K562 (cell line): ENCODE results near the gene LRRC26. TPM values are rescaled to one million over a fixed set of nuclear protein-coding genes. Genes with fewer than 3 reads are reported as not detected.

Experiments used
- ATAC-seq: fragments of 200-7000 bp; cut with Tn5 transposase; 3 replicates; pipeline ENCODE4 v1.9.1; 2020; ENCODE audit warnings: moderate library complexity
- BruUV-seq: library from RNA; stranded (reverse); fragments of 400-500 nt; replicated peaks from 2 replicates; lab custom pipeline; 2021; lab: Mats Ljungman, UMichigan
- CTCF ChIA-PET: fragments of 300-600 bp; formaldehyde crosslinking; extraction: SDS; loops from one replicate; lab custom pipeline; 2021; ENCODE audit warnings: low intra/inter-chr PET ratio; lab: Yijun Ruan, JAX
- POLR2A ChIA-PET: fragments of 300-600, 350-650 bp; sonication (Branson Sonifier 250); formaldehyde crosslinking; extraction: SDS; loops from one replicate; lab custom pipeline; 2021; ENCODE audit warnings: antibody characterized with exemption, inconsistent platforms; lab: Yijun Ruan, JAX
- DNase-seq, 4 experiments: peaks; one replicate each; pipeline versions ENCODE4 v3.0.0 to v3.0.0-alpha.2; 2011 to 2018; ENCODE audit warnings: low spot score in 3 of 4, mixed read lengths in 3 of 4; ENCODE audit errors: extremely low read depth in 1 of 4
- FAIRE-seq: peaks from 2 replicates; lab custom pipeline; 2011; peaks lifted over from hg19 to GRCh38; lab: Jason Lieb, UNC
- H2AFZ ChIP-seq: 2 replicates; pipeline ENCODE4 v1.6.0; 2011; ENCODE audit warnings: low read depth, low read length, control low read depth, inconsistent platforms
- H3K27ac ChIP-seq: fragments of 200-600 bp; 3 replicates; pipeline ENCODE4 v1.8.0; 2011; ENCODE audit warnings: low read depth, mild to moderate bottlenecking, control low read depth, inconsistent platforms, low read length, moderate library complexity, mixed read lengths; ENCODE audit errors: extremely low read depth
- H3K27me3 ChIP-seq, 2 experiments: fragments of 300-600 bp in 1 of 2; 2 replicates in 1 of 2; 3 replicates in 1 of 2; pipeline versions ENCODE4 v1.6.0 to v1.8.0; 2011; ENCODE audit warnings: inconsistent platforms in 2 of 2, low read length in 2 of 2, mild to moderate bottlenecking in 1 of 2, mixed read lengths in 1 of 2, moderate library complexity in 1 of 2; ENCODE audit not compliant: control insufficient read depth in 2 of 2, insufficient read depth in 2 of 2
- H3K36me3 ChIP-seq: fragments of 300-600 bp; 3 replicates; pipeline ENCODE4 v1.8.0; 2011; ENCODE audit warnings: mild to moderate bottlenecking, low read length, inconsistent platforms; ENCODE audit not compliant: control insufficient read depth, insufficient read depth
- H3K4me1 ChIP-seq, 2 experiments: fragments of 200-600 bp in 1 of 2; replicated peaks in 1 of 2; 2 replicates in 1 of 2; 3 replicates in 1 of 2; pipeline versions ENCODE4 v1.5.1 to v1.8.0; 2011; ENCODE audit warnings: inconsistent platforms in 2 of 2, low read length in 2 of 2, mild to moderate bottlenecking in 1 of 2, mixed read lengths in 1 of 2, moderate library complexity in 1 of 2; ENCODE audit not compliant: control insufficient read depth in 2 of 2, insufficient read depth in 2 of 2
- H3K4me2 ChIP-seq: 2 replicates; pipeline ENCODE4 v1.6.1; 2011; ENCODE audit warnings: low read length, control low read depth, inconsistent platforms, mixed read lengths; ENCODE audit not compliant: insufficient read depth
- H3K4me3 ChIP-seq: fragments of 200-600 bp; sonication (generic), shearing (Covaris generic); 2 replicates; pipeline ENCODE4 v1.5.1; 2016; ENCODE audit warnings: control low read depth, inconsistent platforms
- H3K79me2 ChIP-seq: fragments of 200-600 bp; 3 replicates; pipeline ENCODE4 v1.8.0; 2011; ENCODE audit warnings: low read length, inconsistent platforms; ENCODE audit not compliant: control insufficient read depth, insufficient read depth
- H3K9ac ChIP-seq, 2 experiments: 2 replicates each; pipeline versions ENCODE4 v1.6.0 to v1.6.1; 2011; ENCODE audit warnings: low read depth in 2 of 2, low read length in 2 of 2, control low read depth in 1 of 2, inconsistent platforms in 1 of 2, mild to moderate bottlenecking in 1 of 2, mixed read lengths in 1 of 2; ENCODE audit not compliant: insufficient read depth in 1 of 2
- H3K9me1 ChIP-seq: one replicate; pipeline ENCODE4 v1.6.0; 2011; ENCODE audit warnings: inconsistent platforms, mild to moderate bottlenecking, low read length, moderate library complexity; ENCODE audit not compliant: control insufficient read depth, insufficient read depth
- H3K9me3 ChIP-seq: replicated peaks from 2 replicates; pipeline ENCODE4 v1.5.1; 2011; ENCODE audit warnings: low read depth, low read length, inconsistent platforms; ENCODE audit not compliant: control insufficient read depth, insufficient read depth
- H4K20me1 ChIP-seq: replicated peaks from 2 replicates; pipeline ENCODE4 v1.6.1; 2011; ENCODE audit warnings: low read length, inconsistent platforms, mixed read lengths; ENCODE audit not compliant: control insufficient read depth, insufficient read depth
- BRF1 ChIP-seq: IDR thresholded peaks from 3 replicates; pipeline ENCODE4 v1.6.1; 2011; ENCODE audit warnings: borderline replicate concordance, mild to moderate bottlenecking; ENCODE audit not compliant: insufficient read length; ENCODE audit errors: extremely low read depth
- SAFB ChIP-seq: fragments of 200-400 bp; formaldehyde crosslinking; IDR thresholded peaks from 2 replicates; pipeline ENCODE4 v1.6.1; 2017; ENCODE audit warnings: low read depth, low read length, borderline replicate concordance
- WGBS: fragments of 100-300 bp; shearing (Covaris generic); methylation state at CpG from one replicate; pipeline ENCODE4 v1.1.6; 2016; ENCODE audit warnings: low coverage, mixed read lengths; ENCODE audit not compliant: insufficient coverage; ENCODE audit errors: missing lambda C conversion rate; 5-methylcytosine and 5-hydroxymethylcytosine counted together
- in situ Hi-C: fragments of 300-500 bp; cut with MboI; formaldehyde crosslinking; loops from 4 replicates; pipeline ENCODE4 v1.15.0; 2018; ENCODE audit warnings: inconsistent platforms, mixed read lengths
- intact Hi-C: fragments of 100-400 bp; cut with micrococcal nuclease; formaldehyde crosslinking; loops from 2 replicates; pipeline ENCODE4 v1.14.2; 2022
- polyA plus RNA-seq, 8 experiments: library from polyadenylated mRNA; depleted of rRNA in 4 of 8; stranded (reverse) in 5 of 8; unstranded in 3 of 8; fragments of >200 nt; fragmentation: Nextera tagmentation in 2 of 8; fragmentation: Illumina TruSeq in 1 of 8; extraction: Ambion mirVana in 2 of 8; extraction: Trizol in 1 of 8; gene quantifications; 2 replicates each; pipeline versions ENCODE4 v1.2.1 to v1.2.3, GENCODE V29; 2011 to 2014; ENCODE audit warnings: inconsistent platforms in 1 of 8, missing spikeins in 1 of 8
- total RNA-seq, 7 experiments: library from RNA; depleted of rRNA in 6 of 7; stranded (reverse); fragments of >200 nt in 6 of 7; fragmentation: Illumina TruSeq in 2 of 7; extraction: Trizol in 2 of 7; gene quantifications; 2 replicates each; pipeline versions ENCODE4 v1.2.1 to v1.2.3, GENCODE V29; 2011 to 2021; ENCODE audit warnings: low replicate concordance in 1 of 7
- TF ChIP-seq, protein P1 (sequence below): fragments of 450-650 bp; IDR thresholded peaks from 2 replicates; pipeline ENCODE4 v1.6.1; 2016; ENCODE audit warnings: mild to moderate bottlenecking, moderate library complexity
- TF ChIP-seq, protein P2 (sequence below): conservative IDR thresholded peaks from 2 replicates; pipeline ENCODE4 v1.6.1; 2011; ENCODE audit warnings: low read depth, mild to moderate bottlenecking, low read length; ENCODE audit not compliant: control insufficient read depth

Gene LRRC26
- total and polyA plus RNA-seq, 9 of the 15 experiments (the other 6 are each of a cell fraction or from before 2014, with no cell fraction given), result not detected

DNA sequence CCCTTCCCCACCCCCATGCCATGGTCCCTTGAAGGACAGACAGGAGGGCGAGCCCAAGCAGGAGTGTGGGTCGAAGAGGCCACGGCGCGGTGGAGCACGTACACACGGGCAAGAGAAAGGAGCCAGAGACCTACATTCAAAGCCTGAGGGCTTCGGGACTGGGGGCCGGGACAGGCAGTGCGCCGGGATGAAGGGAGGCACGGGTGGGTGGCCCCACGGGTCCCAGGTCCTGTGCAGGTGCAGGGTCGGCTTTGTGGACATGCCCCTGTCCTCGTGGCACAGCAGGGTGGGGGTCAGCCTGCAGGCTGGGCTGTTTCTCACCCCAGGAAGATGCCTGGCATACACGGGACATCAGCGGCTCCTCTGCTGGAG lies 9.8 kb downstream of the LRRC26 start (continued):
- no peak for TF ChIP-seq SAFB

DNA sequence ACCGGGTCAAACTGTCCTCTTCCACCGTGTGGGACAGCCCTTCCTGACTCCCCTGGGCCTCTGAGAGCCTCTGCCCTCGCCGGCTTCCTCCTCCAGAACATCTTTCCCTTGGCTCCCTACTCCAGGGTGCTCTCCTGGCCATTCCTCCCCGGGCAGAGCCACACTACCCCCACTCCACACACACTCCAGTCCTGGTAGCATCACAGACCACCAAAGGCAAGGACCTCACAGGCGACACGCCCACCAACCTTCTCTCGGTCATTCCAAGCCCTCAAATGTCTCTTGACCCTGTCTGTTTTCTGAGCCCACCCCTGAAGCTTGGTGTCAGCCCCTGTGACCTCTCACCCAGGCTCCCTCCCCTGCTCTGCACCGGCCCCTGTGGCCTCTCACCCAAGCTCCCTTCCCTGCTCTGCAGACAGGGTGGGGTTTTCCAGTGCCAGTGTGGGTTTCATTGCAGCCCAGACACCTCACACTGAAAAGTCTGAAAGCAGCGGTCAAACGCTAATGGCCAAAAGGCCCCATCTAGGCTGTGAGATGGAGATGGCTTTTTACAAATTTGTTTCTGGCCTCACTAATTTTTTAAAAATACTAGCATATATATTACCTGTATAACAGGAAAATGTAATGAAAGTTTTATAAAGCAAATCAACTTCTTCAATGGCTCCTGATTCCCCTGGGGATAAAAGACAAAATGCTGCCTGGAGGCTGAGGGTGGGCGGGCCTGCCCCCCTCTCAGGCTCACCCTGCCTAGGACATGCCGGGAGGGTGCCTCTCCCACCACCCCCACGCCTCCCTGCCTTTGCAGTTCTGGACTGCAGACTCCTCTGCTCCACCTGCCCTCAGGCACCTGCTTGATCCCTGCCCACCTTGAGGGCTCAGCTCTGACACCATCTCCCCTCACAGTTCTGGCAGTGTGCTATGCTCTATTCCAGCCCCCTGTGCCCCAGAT lies 10.5 kb downstream of the LRRC26 start:
- Histone ChIP-seq H3K9ac (peak overlapping the region in 1 of 2 experiments; percentile 79; a peak in 2 of 4 replicates), H3K4me2 (no peak overlapping the region), H3K9me1 (no peaks in the 10 kb centered on the region), H3K36me3 (no peaks in the 10 kb centered on the region), H3K27me3 (peaks cover 0 to 2% of the 10 kb centered on the region in 2 experiments; a peak in 2 of 5 replicates), H3K4me3 (no peak overlapping the region), H2AFZ (no peak overlapping the region), H3K9me3 (no peaks in the 10 kb centered on the region), H4K20me1 (0 out of 2 replicates have a peak, but pooled peaks cover 8% of the 10 kb centered on the region), H3K4me1 (peaks cover 18 to 84% of the 10 kb centered on the region in 2 experiments; a peak in 4 of 5 replicates), H3K27ac (no peak overlapping the region), H3K79me2 (no peaks in the 10 kb centered on the region)
- no peak for ATAC-seq
- BruUV-seq, result no TSS peak
- no peak for DNase-seq
- in situ Hi-C loops (no loop called here), intact Hi-C loops (no loop called here)
- FAIRE-seq, result peak; percentile 15
- TF ChIP-seq, protein P1, sequence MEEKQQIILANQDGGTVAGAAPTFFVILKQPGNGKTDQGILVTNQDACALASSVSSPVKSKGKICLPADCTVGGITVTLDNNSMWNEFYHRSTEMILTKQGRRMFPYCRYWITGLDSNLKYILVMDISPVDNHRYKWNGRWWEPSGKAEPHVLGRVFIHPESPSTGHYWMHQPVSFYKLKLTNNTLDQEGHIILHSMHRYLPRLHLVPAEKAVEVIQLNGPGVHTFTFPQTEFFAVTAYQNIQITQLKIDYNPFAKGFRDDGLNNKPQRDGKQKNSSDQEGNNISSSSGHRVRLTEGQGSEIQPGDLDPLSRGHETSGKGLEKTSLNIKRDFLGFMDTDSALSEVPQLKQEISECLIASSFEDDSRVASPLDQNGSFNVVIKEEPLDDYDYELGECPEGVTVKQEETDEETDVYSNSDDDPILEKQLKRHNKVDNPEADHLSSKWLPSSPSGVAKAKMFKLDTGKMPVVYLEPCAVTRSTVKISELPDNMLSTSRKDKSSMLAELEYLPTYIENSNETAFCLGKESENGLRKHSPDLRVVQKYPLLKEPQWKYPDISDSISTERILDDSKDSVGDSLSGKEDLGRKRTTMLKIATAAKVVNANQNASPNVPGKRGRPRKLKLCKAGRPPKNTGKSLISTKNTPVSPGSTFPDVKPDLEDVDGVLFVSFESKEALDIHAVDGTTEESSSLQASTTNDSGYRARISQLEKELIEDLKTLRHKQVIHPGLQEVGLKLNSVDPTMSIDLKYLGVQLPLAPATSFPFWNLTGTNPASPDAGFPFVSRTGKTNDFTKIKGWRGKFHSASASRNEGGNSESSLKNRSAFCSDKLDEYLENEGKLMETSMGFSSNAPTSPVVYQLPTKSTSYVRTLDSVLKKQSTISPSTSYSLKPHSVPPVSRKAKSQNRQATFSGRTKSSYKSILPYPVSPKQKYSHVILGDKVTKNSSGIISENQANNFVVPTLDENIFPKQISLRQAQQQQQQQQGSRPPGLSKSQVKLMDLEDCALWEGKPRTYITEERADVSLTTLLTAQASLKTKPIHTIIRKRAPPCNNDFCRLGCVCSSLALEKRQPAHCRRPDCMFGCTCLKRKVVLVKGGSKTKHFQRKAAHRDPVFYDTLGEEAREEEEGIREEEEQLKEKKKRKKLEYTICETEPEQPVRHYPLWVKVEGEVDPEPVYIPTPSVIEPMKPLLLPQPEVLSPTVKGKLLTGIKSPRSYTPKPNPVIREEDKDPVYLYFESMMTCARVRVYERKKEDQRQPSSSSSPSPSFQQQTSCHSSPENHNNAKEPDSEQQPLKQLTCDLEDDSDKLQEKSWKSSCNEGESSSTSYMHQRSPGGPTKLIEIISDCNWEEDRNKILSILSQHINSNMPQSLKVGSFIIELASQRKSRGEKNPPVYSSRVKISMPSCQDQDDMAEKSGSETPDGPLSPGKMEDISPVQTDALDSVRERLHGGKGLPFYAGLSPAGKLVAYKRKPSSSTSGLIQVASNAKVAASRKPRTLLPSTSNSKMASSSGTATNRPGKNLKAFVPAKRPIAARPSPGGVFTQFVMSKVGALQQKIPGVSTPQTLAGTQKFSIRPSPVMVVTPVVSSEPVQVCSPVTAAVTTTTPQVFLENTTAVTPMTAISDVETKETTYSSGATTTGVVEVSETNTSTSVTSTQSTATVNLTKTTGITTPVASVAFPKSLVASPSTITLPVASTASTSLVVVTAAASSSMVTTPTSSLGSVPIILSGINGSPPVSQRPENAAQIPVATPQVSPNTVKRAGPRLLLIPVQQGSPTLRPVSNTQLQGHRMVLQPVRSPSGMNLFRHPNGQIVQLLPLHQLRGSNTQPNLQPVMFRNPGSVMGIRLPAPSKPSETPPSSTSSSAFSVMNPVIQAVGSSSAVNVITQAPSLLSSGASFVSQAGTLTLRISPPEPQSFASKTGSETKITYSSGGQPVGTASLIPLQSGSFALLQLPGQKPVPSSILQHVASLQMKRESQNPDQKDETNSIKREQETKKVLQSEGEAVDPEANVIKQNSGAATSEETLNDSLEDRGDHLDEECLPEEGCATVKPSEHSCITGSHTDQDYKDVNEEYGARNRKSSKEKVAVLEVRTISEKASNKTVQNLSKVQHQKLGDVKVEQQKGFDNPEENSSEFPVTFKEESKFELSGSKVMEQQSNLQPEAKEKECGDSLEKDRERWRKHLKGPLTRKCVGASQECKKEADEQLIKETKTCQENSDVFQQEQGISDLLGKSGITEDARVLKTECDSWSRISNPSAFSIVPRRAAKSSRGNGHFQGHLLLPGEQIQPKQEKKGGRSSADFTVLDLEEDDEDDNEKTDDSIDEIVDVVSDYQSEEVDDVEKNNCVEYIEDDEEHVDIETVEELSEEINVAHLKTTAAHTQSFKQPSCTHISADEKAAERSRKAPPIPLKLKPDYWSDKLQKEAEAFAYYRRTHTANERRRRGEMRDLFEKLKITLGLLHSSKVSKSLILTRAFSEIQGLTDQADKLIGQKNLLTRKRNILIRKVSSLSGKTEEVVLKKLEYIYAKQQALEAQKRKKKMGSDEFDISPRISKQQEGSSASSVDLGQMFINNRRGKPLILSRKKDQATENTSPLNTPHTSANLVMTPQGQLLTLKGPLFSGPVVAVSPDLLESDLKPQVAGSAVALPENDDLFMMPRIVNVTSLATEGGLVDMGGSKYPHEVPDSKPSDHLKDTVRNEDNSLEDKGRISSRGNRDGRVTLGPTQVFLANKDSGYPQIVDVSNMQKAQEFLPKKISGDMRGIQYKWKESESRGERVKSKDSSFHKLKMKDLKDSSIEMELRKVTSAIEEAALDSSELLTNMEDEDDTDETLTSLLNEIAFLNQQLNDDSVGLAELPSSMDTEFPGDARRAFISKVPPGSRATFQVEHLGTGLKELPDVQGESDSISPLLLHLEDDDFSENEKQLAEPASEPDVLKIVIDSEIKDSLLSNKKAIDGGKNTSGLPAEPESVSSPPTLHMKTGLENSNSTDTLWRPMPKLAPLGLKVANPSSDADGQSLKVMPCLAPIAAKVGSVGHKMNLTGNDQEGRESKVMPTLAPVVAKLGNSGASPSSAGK, result no peak
- no peak for TF ChIP-seq BRF1
- TF ChIP-seq, protein P2, sequence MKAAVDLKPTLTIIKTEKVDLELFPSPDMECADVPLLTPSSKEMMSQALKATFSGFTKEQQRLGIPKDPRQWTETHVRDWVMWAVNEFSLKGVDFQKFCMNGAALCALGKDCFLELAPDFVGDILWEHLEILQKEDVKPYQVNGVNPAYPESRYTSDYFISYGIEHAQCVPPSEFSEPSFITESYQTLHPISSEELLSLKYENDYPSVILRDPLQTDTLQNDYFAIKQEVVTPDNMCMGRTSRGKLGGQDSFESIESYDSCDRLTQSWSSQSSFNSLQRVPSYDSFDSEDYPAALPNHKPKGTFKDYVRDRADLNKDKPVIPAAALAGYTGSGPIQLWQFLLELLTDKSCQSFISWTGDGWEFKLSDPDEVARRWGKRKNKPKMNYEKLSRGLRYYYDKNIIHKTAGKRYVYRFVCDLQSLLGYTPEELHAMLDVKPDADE, result no peak
- ChIA-PET POLR2A (interaction anchor here (1.1 kb wide), 1 partner anchor 30 kb away, joined by 4 read pairs; no protein-coding TSS in a partner anchor), CTCF (no interaction called here)
- WGBS, result 12% methylated on average over 13 of the region's 14 CpGs
